NB4 (cell line): ENCODE measurements around the gene NFAM1.

ENCODE experiments used
- MAX ChIP-seq: IDR thresholded peaks from 2 replicates; pipeline ENCODE4 v1.6.1; 2011; ENCODE audit warnings: low read depth, low read length
- MYC ChIP-seq: IDR thresholded peaks from 2 replicates; pipeline ENCODE4 v1.6.1; 2011; ENCODE audit warnings: low read depth, low read length
- POLR2A ChIP-seq: IDR thresholded peaks from 2 replicates; pipeline ENCODE4 v1.6.1; 2011; ENCODE audit warnings: mild to moderate bottlenecking; ENCODE audit not compliant: insufficient read length; ENCODE audit errors: extremely low read depth
- TF ChIP-seq, protein P1 (sequence below): IDR thresholded peaks from one replicate; pipeline ENCODE4 v1.5.1; 2012; ENCODE audit warnings: low read depth, low read length

DNA sequence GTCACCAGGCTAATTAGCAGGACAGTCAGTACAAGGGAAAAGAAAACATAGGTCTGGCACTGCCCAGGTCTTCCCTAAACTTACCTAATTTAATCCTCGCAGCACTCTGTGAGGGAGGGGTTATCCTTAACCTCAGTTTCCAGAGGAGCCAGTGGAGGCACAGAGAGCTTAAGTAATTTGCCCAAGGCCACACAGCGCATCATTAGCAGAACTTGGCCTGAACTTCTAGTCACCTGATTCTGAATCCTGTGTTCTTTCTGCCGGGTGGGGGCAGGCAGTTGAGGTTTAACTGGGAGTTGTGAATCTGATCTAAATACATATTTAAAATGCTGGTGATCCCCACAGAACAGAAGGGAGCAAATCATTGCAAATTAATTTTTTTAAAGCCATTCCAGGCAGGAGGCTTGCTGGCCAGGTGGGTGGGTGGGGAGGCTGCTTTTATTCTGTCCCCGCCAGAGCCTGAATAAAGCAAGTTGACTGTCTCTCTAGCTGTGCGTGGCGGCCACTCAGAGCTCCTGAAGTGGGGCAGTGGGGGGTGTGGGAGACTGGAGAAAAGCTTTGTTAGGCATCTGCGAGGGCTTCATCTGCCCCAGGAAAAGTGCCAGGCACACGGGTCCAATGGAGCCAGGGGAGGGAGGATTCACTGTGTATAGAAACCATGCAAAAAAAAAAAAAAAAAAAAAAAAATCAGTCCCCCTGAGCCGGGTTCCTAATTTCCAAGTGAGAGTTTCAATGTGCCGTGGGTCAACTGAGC is 66.1 kb downstream of the NFAM1 start:
- TF ChIP-seq POLR2A (no peak), MAX (no peak), MYC (no peak)
- TF ChIP-seq, protein P1, sequence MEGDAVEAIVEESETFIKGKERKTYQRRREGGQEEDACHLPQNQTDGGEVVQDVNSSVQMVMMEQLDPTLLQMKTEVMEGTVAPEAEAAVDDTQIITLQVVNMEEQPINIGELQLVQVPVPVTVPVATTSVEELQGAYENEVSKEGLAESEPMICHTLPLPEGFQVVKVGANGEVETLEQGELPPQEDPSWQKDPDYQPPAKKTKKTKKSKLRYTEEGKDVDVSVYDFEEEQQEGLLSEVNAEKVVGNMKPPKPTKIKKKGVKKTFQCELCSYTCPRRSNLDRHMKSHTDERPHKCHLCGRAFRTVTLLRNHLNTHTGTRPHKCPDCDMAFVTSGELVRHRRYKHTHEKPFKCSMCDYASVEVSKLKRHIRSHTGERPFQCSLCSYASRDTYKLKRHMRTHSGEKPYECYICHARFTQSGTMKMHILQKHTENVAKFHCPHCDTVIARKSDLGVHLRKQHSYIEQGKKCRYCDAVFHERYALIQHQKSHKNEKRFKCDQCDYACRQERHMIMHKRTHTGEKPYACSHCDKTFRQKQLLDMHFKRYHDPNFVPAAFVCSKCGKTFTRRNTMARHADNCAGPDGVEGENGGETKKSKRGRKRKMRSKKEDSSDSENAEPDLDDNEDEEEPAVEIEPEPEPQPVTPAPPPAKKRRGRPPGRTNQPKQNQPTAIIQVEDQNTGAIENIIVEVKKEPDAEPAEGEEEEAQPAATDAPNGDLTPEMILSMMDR = no peak
